GM19193 (cell line): ENCODE measurements around the gene VWA2.

ENCODE experiments used
- POLR2A ChIP-seq: IDR thresholded peaks from 4 replicates; pipeline ENCODE4 v1.6.1; 2011; ENCODE audit not compliant: insufficient read depth, insufficient read length; ENCODE audit errors: extremely low read depth

VWA2 gene

GRCh38 chr10:114239117-114239993 is at the start of gene VWA2:
TSS of gene VWA2 (plus strand) at chr10:114239254. CDS start at chr10:114248714, 9,460 bp downstream.
- no peak for TF ChIP-seq POLR2A

GRCh38 chr10:114189700-114190099 is 49.4 kb upstream of the VWA2 start:
- TF ChIP-seq POLR2A = no peak

GRCh38 chr10:114195079-114195478 is 44.0 kb upstream of the VWA2 start:
- no peak for TF ChIP-seq POLR2A

- no peak for TF ChIP-seq POLR2A
These were observed 39.8 kb upstream of the VWA2 start for GRCh38 chr10:114199239-114199638.

- no peak for TF ChIP-seq POLR2A
These were observed 36.2 kb upstream of the VWA2 start for GRCh38 chr10:114202812-114203211.

- TF ChIP-seq POLR2A = no peak
These were observed 32.2 kb upstream of the VWA2 start for GRCh38 chr10:114206902-114207301.

- no peak for TF ChIP-seq POLR2A
These were observed 31.7 kb upstream of the VWA2 start for GRCh38 chr10:114207349-114207748.

GRCh38 chr10:114208351-114208750 is 30.7 kb upstream of the VWA2 start:
- TF ChIP-seq POLR2A = no peak

- TF ChIP-seq POLR2A = no peak
These were observed 26.9 kb upstream of the VWA2 start for GRCh38 chr10:114212153-114212552.

- no peak for TF ChIP-seq POLR2A
These were observed 24.0 kb upstream of the VWA2 start for GRCh38 chr10:114215033-114215432.

- no peak for TF ChIP-seq POLR2A
These were observed 18.8 kb upstream of the VWA2 start for GRCh38 chr10:114220281-114220680.

GRCh38 chr10:114221235-114221634 is 17.8 kb upstream of the VWA2 start:
- TF ChIP-seq POLR2A = no peak

- TF ChIP-seq POLR2A = no peak
These were observed 16.0 kb upstream of the VWA2 start for GRCh38 chr10:114223066-114223465.

GRCh38 chr10:114228156-114228555 is 10.9 kb upstream of the VWA2 start:
- no peak for TF ChIP-seq POLR2A

- no peak for TF ChIP-seq POLR2A
These were observed 6.4 kb upstream of the VWA2 start for GRCh38 chr10:114232561-114233176.

- no peak for TF ChIP-seq POLR2A
These were observed 5.6 kb upstream of the VWA2 start for GRCh38 chr10:114233482-114233881.

GRCh38 chr10:114234132-114234531 is 4.9 kb upstream of the VWA2 start:
- no peak for TF ChIP-seq POLR2A

- no peak for TF ChIP-seq POLR2A
These were observed 916 bp downstream of the VWA2 start for GRCh38 chr10:114239994-114240345.
